Measurements from ENCODE around the gene TMEM131L.

- no peak for TF ChIP-seq POLR2A (IDR thresholded peaks at IDR 0.05)
- TF ChIP-seq CTCF (IDR thresholded peaks at IDR 0.05), result no peak
Measured at GRCh38 chr4:153529646-153530045, 63.5 kb downstream of the TMEM131L start.

Measured in testis (tissue), 2 donors.